Urothelium cell line (cell line): Measurements from ENCODE around the gene SNED1.

Experiments used
- DNase-seq: peaks from one replicate; pipeline ENCODE4 v3.0.0; 2011; ENCODE audit warnings: low spot score, mixed read lengths
- FAIRE-seq: peaks from 2 replicates; lab custom pipeline; 2011; peaks lifted over from hg19 to GRCh38; lab: Jason Lieb, UNC

The SNED1 gene

GRCh38 chr2:241141214-241141770, 142.9 kb downstream of the SNED1 start:
- no peak for FAIRE-seq

GRCh38 chr2:241142063-241142462, 143.6 kb downstream of the SNED1 start:
- DNase-seq: no peak
- no peak for FAIRE-seq

More at GRCh38 chr2:241141214-241141770, 142.9 kb downstream of the SNED1 start:
- no peak for DNase-seq

DNA sequence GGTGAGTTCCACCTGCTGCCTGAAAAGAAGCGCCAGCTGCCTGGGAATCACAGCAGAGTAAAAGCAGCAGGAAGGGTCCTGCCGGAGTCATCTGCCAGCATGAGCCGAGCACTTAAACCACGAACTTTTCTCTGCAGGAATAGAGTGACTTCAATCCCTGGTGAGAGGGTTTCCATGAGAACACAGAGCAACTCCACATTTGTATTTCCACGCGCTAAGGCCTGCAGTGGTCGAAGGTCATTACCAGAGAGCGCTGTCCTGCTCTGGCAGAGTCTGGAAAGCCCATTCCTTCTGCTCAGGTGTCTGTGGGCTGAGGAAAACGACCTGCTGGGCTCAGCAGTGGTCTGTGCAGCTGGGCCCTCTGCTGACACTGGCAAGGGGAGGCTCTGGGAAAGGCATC, 144.2 kb downstream of the SNED1 start:
- no peak for DNase-seq
- no peak for FAIRE-seq
